GM12872 (cell line): ENCODE measurements around the gene CREB1.

Experiments used
- CTCF ChIP-seq: IDR thresholded peaks from 3 replicates; pipeline ENCODE4 v1.5.1; 2011; ENCODE audit warnings: low read depth, mild to moderate bottlenecking, low read length, moderate library complexity; ENCODE audit not compliant: insufficient read depth

The CREB1 gene

GRCh38 chr2:207549145-207549544, 19.4 kb downstream of the CREB1 start:
- no peak for TF ChIP-seq CTCF

- TF ChIP-seq CTCF: no peak
Observed at GRCh38 chr2:207558079-207558491, 28.3 kb downstream of the CREB1 start.

- no peak for TF ChIP-seq CTCF
Observed at GRCh38 chr2:207561386-207562080, 31.8 kb downstream of the CREB1 start.

- TF ChIP-seq CTCF: no peak
Observed at GRCh38 chr2:207565736-207566500, 36.2 kb downstream of the CREB1 start.

- TF ChIP-seq CTCF: no peak
Observed at GRCh38 chr2:207567671-207568070, 37.9 kb downstream of the CREB1 start.

GRCh38 chr2:207571370-207571769, 41.6 kb downstream of the CREB1 start:
- no peak for TF ChIP-seq CTCF

GRCh38 chr2:207584952-207585351, 55.2 kb downstream of the CREB1 start:
- no peak for TF ChIP-seq CTCF
